T-cell (primary cell): ENCODE measurements around the gene PI4KB. TPM values are rescaled to one million over a fixed set of nuclear protein-coding genes. Genes with fewer than 3 reads are reported as not detected.

Experiments
- ATAC-seq, 4 experiments: fragments of 200-7000 bp in 3 of 4; fragments of 150-1000 bp in 1 of 4; cut with Tn5 transposase; replicated peaks in 1 of 4; 1 replicate in 3 of 4; 2 replicates in 1 of 4; pipeline ENCODE4 v1.10.0; 2021; ENCODE audit warnings: moderate library complexity in 3 of 4, mild to moderate bottlenecking in 2 of 4, moderate number of reproducible peaks in 1 of 4
- CTCF ChIA-PET, 2 donors: fragments of 300-600 bp; sonication (Branson Sonifier 250); formaldehyde crosslinking; loops; one replicate each; lab custom pipeline; 2022; ENCODE audit warnings: antibody characterized with exemption in 2 of 2; lab: Charles Lee
- POLR2A ChIA-PET, 2 donors: fragments of 300-600 bp; sonication (Branson Sonifier 250); formaldehyde crosslinking; loops; one replicate each; lab custom pipeline; 2022; ENCODE audit warnings: antibody characterized with exemption in 2 of 2; lab: Charles Lee
- DNase-seq, 35 experiments: peaks; one replicate each; pipeline versions ENCODE4 v3.0.0 to v3.0.0-alpha.2; 2013 to 2023
- H3K27ac ChIP-seq: one replicate; pipeline ENCODE4 v1.5.1; 2013; ENCODE audit warnings: low read length
- H3K27me3 ChIP-seq, 2 experiments: replicated peaks in 1 of 2; 1 replicate in 1 of 2; 2 replicates in 1 of 2; pipeline versions ENCODE4 v1.6.1 to v1.7.0; 2013; ENCODE audit warnings: low read length in 1 of 2, mixed read lengths in 1 of 2; ENCODE audit not compliant: control insufficient read depth in 2 of 2, insufficient read depth in 2 of 2; ENCODE audit errors: extremely low read depth in 1 of 2
- H3K36me3 ChIP-seq, 2 donors: 1 replicate in 1 of 2; 2 replicates in 1 of 2; pipeline versions ENCODE4 v1.6.1 to v1.7.0; 2013; ENCODE audit warnings: low read length in 1 of 2; ENCODE audit not compliant: control insufficient read depth in 2 of 2, insufficient read depth in 1 of 2; ENCODE audit errors: extremely low read depth in 1 of 2
- H3K4me1 ChIP-seq, 2 experiments: 1 replicate in 1 of 2; 2 replicates in 1 of 2; pipeline versions ENCODE4 v1.6.1 to v1.7.0; 2013; ENCODE audit warnings: low read length in 2 of 2, mixed read lengths in 1 of 2; ENCODE audit not compliant: insufficient read depth in 2 of 2, control insufficient read depth in 1 of 2; ENCODE audit errors: extremely low read depth in 1 of 2
- H3K4me3 ChIP-seq, 2 donors: 1 replicate in 1 of 2; 2 replicates in 1 of 2; pipeline versions ENCODE4 v1.5.1 to v1.7.0; 2013; ENCODE audit warnings: mild to moderate bottlenecking in 2 of 2, low read length in 1 of 2, moderate library complexity in 1 of 2; ENCODE audit not compliant: control insufficient read depth in 1 of 2; ENCODE audit errors: extremely low read depth in 1 of 2
- H3K9me3 ChIP-seq: 2 replicates; pipeline ENCODE4 v1.7.0; 2013
- H3K27ac Mint-ChIP-seq, 2 donors: one replicate each; pipeline ENCODE4 v1.8.0; 2020 to 2021; ENCODE audit warnings: mild to moderate bottlenecking in 2 of 2, mixed read lengths in 2 of 2
- H3K27me3 Mint-ChIP-seq, 2 donors: one replicate each; pipeline ENCODE4 v1.8.0; 2021 to 2022; ENCODE audit warnings: mixed read lengths in 2 of 2
- H3K36me3 Mint-ChIP-seq: one replicate; pipeline ENCODE4 v1.8.0; 2021; ENCODE audit warnings: mixed read lengths
- H3K4me1 Mint-ChIP-seq, 3 donors: one replicate each; pipeline ENCODE4 v1.8.0; 2020 to 2022; ENCODE audit warnings: mixed read lengths in 3 of 3, mild to moderate bottlenecking in 1 of 3
- H3K4me3 Mint-ChIP-seq, 3 donors: one replicate each; pipeline ENCODE4 v1.8.0; 2020 to 2022; ENCODE audit warnings: mild to moderate bottlenecking in 3 of 3, mixed read lengths in 3 of 3, moderate library complexity in 3 of 3
- H3K9me3 Mint-ChIP-seq, 3 donors: one replicate each; pipeline ENCODE4 v1.8.0; 2020 to 2022; ENCODE audit warnings: mixed read lengths in 3 of 3
- WGBS: methylation state at CpG from one replicate; pipeline ENCODE4 v1.1.5; 2013; ENCODE audit warnings: missing lambda C conversion rate; ENCODE audit not compliant: insufficient coverage; 5-methylcytosine and 5-hydroxymethylcytosine counted together
- total RNA-seq, 35 experiments: library from RNA in 6 of 35; stranded (reverse) in 6 of 35; fragments of 120-200 nt in 1 of 35; gene quantifications; one replicate each; pipeline versions ENCODE4 v1.2.1 to v1.2.4 and lab custom pipeline; 2013 to 2026

PI4KB gene
- total RNA-seq (10 to 100 TPM; 64.9 to 96.9 (median 75.4) TPM), total RNA-seq (lab: John Stamatoyannopoulos, UW) (74.2 to 133 (median 103) reads per million in 29 experiments)
- 49.2 TPM for total RNA-seq (2013)

GRCh38 chr1:151327223-151327902, at the start of gene PI4KB:
Gene PI4KB (minus strand): TSS chr1:151327416. CDS start chr1:151316481, 10,935 bp downstream.
- Mint-ChIP-seq H3K36me3 (peaks cover 18% of the 10 kb centered on the region), H3K4me3 (peak within 1 kb of the TSS; percentile 88 to 98 (median 96)), H3K27ac (peak within 1 kb of the TSS; percentile 99), H3K9me3 (no peaks in the 10 kb centered on the region), H3K27me3 (no peaks in the 10 kb centered on the region), H3K4me1 (peaks cover 35 to 46% (median 46%) of the 10 kb centered on the region in 3 donors)
- H3K27me3 ChIP-seq, result no peaks in the 10 kb centered on the region
- POLR2A ChIA-PET, result interaction anchor here (0.5 to 1.2 kb wide), 6 partner anchors 11 to 939 kb away, joined by 3 to 6 read pairs (median 3); partner anchors contain the start of gene PSMB4 (in 1 of the 2)
- CTCF ChIA-PET, result interaction anchor here in 1 of 2 donors (0.6 to 2.7 kb wide), 10 partner anchors 11 to 436 kb away, joined by 3 to 36 read pairs (median 4); partner anchors contain the start of genes MRPL9, PSMB4 and RFX5
- peaks cover 10 to 28% of the 10 kb centered on the region in 2 experiments for H3K4me1 ChIP-seq
- 0% methylated on average over 32 of the region's 40 CpGs for WGBS
- DNase-seq (peak; percentile 73 to 96 (median 87)), ATAC-seq (peak; percentile 94 to 95 (median 95))
- H3K27ac ChIP-seq, result peak within 1 kb of the TSS; percentile 90
- H3K4me3 ChIP-seq, result peak within 1 kb of the TSS; percentile 69 to 96
- H3K36me3 ChIP-seq, result peaks cover 0 to 20% of the 10 kb centered on the region in 2 donors
- no peaks in the 10 kb centered on the region for H3K9me3 ChIP-seq

- Mint-ChIP-seq H3K27ac (no peak overlapping the region), H3K9me3 (no peaks in the 10 kb centered on the region), H3K4me3 (no peak overlapping the region), H3K27me3 (peaks cover 0 to 1% of the 10 kb centered on the region in 2 donors), H3K36me3 (no peaks in the 10 kb centered on the region), H3K4me1 (no peaks in the 10 kb centered on the region)
- Histone ChIP-seq H3K27me3 (peaks cover 0 to 11% of the 10 kb centered on the region in 2 experiments), H3K36me3 (no peaks in the 10 kb centered on the region), H3K9me3 (no peaks in the 10 kb centered on the region), H3K4me3 (no peak overlapping the region), H3K4me1 (no peaks in the 10 kb centered on the region), H3K27ac (no peak overlapping the region)
- no peak for DNase-seq
- no peak for ATAC-seq
- CTCF ChIA-PET, result no interaction called here
- 92% methylated on average over 14 of the region's 14 CpGs for WGBS
- POLR2A ChIA-PET, result no interaction called here
Observed at GRCh38 chr1:151373196-151373595, 46.0 kb upstream of the PI4KB start.

GRCh38 chr1:151372058-151372934, 45.1 kb upstream of the PI4KB start, which contains the start of gene SELENBP1:
Gene SELENBP1 (minus strand): TSS chr1:151372705. CDS start chr1:151372641, 64 bp downstream.
- Mint-ChIP-seq H3K4me1 (no peaks in the 10 kb centered on the region), H3K4me3 (no peak within 1 kb of the TSS), H3K27ac (no peak within 1 kb of the TSS), H3K27me3 (no peaks in the 10 kb centered on the region), H3K9me3 (no peaks in the 10 kb centered on the region), H3K36me3 (no peaks in the 10 kb centered on the region)
- ATAC-seq (no peak), DNase-seq (no peak)
- CTCF ChIA-PET, result interaction anchor here (0.5 to 0.6 kb wide), 3 partner anchors 8 to 263 kb away, joined by 3 to 4 read pairs (median 3); no protein-coding TSS in a partner anchor
- no peaks in the 10 kb centered on the region for H3K9me3 ChIP-seq
- peaks cover 0 to 11% of the 10 kb centered on the region in 2 experiments for H3K27me3 ChIP-seq
- 63% methylated on average over 2 of the region's 11 CpGs for WGBS
- H3K4me1 ChIP-seq, result no peaks in the 10 kb centered on the region
- H3K36me3 ChIP-seq, result no peaks in the 10 kb centered on the region
- H3K4me3 ChIP-seq, result no peak within 1 kb of the TSS
- H3K27ac ChIP-seq, result no peak within 1 kb of the TSS
- POLR2A ChIA-PET, result no interaction called here

GRCh38 chr1:151371370-151372057, 44.3 kb upstream of the PI4KB start:
- no peaks in the 10 kb centered on the region for H3K4me1 Mint-ChIP-seq
- no peaks in the 10 kb centered on the region for H3K36me3 ChIP-seq
- DNase-seq (no peak), ATAC-seq (no peak)
- peaks cover 0 to 8% of the 10 kb centered on the region in 2 experiments for H3K27me3 ChIP-seq
- 93% methylated on average over 3 of the region's 9 CpGs for WGBS
- H3K27ac ChIP-seq, result no peak overlapping the region
- H3K27ac Mint-ChIP-seq, result no peak overlapping the region
- H3K9me3 Mint-ChIP-seq, result no peaks in the 10 kb centered on the region
- H3K4me3 Mint-ChIP-seq, result no peak overlapping the region
- no peaks in the 10 kb centered on the region for H3K36me3 Mint-ChIP-seq
- POLR2A ChIA-PET, result no interaction called here
- H3K4me1 ChIP-seq, result no peaks in the 10 kb centered on the region
- no peak overlapping the region for H3K4me3 ChIP-seq
- H3K9me3 ChIP-seq, result no peaks in the 10 kb centered on the region
- H3K27me3 Mint-ChIP-seq, result no peaks in the 10 kb centered on the region
- CTCF ChIA-PET, result interaction anchor here (0.5 to 0.6 kb wide), 3 partner anchors 8 to 263 kb away, joined by 3 to 4 read pairs (median 3); no protein-coding TSS in a partner anchor

- ChIA-PET CTCF (no interaction called here), POLR2A (interaction anchor here in 1 of 2 donors (0.6 kb wide), 1 partner anchor 48 kb away, joined by 6 read pairs; no protein-coding TSS in a partner anchor)
- Mint-ChIP-seq H3K4me3 (no peak overlapping the region), H3K9me3 (no peaks in the 10 kb centered on the region), H3K4me1 (no peaks in the 10 kb centered on the region), H3K36me3 (no peaks in the 10 kb centered on the region), H3K27me3 (no peaks in the 10 kb centered on the region), H3K27ac (no peak overlapping the region)
- Histone ChIP-seq H3K27ac (no peak overlapping the region), H3K27me3 (peaks cover 0 to 7% of the 10 kb centered on the region in 2 experiments), H3K4me3 (no peak overlapping the region), H3K4me1 (no peaks in the 10 kb centered on the region), H3K36me3 (no peaks in the 10 kb centered on the region), H3K9me3 (no peaks in the 10 kb centered on the region)
- ATAC-seq (no peak), DNase-seq (no peak)
- 93% methylated on average over 3 of the region's 6 CpGs for WGBS
Observed at GRCh38 chr1:151370211-151370911, 43.1 kb upstream of the PI4KB start.
